ENCODE measurements around the gene INSYN1. TPM values are rescaled to one million over a fixed set of nuclear protein-coding genes. Genes with fewer than 3 reads are reported as not detected.

The INSYN1 gene
- total and polyA plus RNA-seq, 9 of the 15 experiments (the other 6 are each of a cell fraction or from before 2014, with no cell fraction given) = not detected

- DNase-seq (ENCODE audit: extremely low read depth in 1 of 4, low spot score in 3 of 4) (no peak), FAIRE-seq (peak; percentile 49), ATAC-seq (no peak)
- ChIA-PET POLR2A (interaction anchor here (0.6 to 1.3 kb wide), 5 partner anchors 9 to 91 kb away, joined by 3 to 6 read pairs (median 3); no protein-coding TSS in a partner anchor), CTCF (ENCODE audit: low intra/inter-chr PET ratio) (no interaction called here)
- Histone ChIP-seq H3K27ac (ENCODE audit: extremely low read depth, low read depth, low read length) (no peak overlapping the region), H3K9me3 (replicated peaks; ENCODE audit: control insufficient read depth, insufficient read depth, low read depth, low read length) (no peaks in the 10 kb centered on the region), H3K9ac (ENCODE audit: insufficient read depth in 1 of 2, low read depth in 2 of 2, low read length in 2 of 2) (no peak overlapping the region), H3K79me2 (ENCODE audit: control insufficient read depth, insufficient read depth, low read length) (no peaks in the 10 kb centered on the region), H3K36me3 (ENCODE audit: control insufficient read depth, insufficient read depth, low read length) (no peaks in the 10 kb centered on the region), H3K9me1 (ENCODE audit: control insufficient read depth, insufficient read depth, low read length) (no peaks in the 10 kb centered on the region), H2AFZ (ENCODE audit: low read depth, low read length) (no peak overlapping the region), H4K20me1 (replicated peaks; ENCODE audit: control insufficient read depth, insufficient read depth, low read length) (peaks cover 11% of the 10 kb centered on the region), H3K27me3 (ENCODE audit: control insufficient read depth in 2 of 2, insufficient read depth in 2 of 2, low read length in 2 of 2) (peaks cover 14 to 29% of the 10 kb centered on the region in 2 experiments; a peak in 4 of 5 replicates), H3K4me2 (ENCODE audit: insufficient read depth, low read length) (no peak overlapping the region), H3K4me1 (replicated peaks in 1 of 2; ENCODE audit: control insufficient read depth in 2 of 2, insufficient read depth in 2 of 2, low read length in 2 of 2) (peaks cover 5 to 16% of the 10 kb centered on the region in 2 experiments; a peak in 4 of 5 replicates), H3K4me3 (no peak overlapping the region)
- no peak for TF ChIP-seq C11orf30 (IDR thresholded peaks at IDR 0.05; ENCODE audit: low read depth)
- intact Hi-C loops (cut with micrococcal nuclease) = no loop called here
- 5% methylated on average over 6 of the region's 6 CpGs for WGBS (ENCODE audit: insufficient coverage, low coverage, missing lambda C conversion rate)
- no TSS peak for BruUV-seq (replicated peaks)
- in situ Hi-C loops (cut with MboI) = no loop called here
These were observed 67.2 kb downstream of the INSYN1 start for GRCh38 chr15:73685981-73686380.

Other genes with a start within 250 kb of the INSYN1 start
- 19.1 and 19.2 TPM in 2 replicates for gene NPTN, start 120.0 kb downstream of the INSYN1 start, total RNA-seq (2014; rRNA removed)
- gene NPTN, start 120.0 kb downstream of the INSYN1 start, total RNA-seq (2014; rRNA removed; fragmentation: Illumina TruSeq; extraction: Trizol) = 23.2 and 25.5 TPM in 2 replicates
- 37.3 and 41.0 TPM in 2 replicates for gene NPTN, start 120.0 kb downstream of the INSYN1 start, total RNA-seq (2015; rRNA removed; fragmentation: Illumina TruSeq; extraction: Trizol)
- gene NPTN, start 120.0 kb downstream of the INSYN1 start, total RNA-seq (2021) = 21.2 and 21.6 TPM in 2 replicates
- gene NPTN, start 120.0 kb downstream of the INSYN1 start, polyA plus RNA-seq (2011; rRNA removed) = 21.7 and 34.0 TPM in 2 replicates
- 47.7 and 48.5 TPM in 2 replicates for gene NPTN, start 120.0 kb downstream of the INSYN1 start, polyA plus RNA-seq (2014; fragmentation: Illumina TruSeq; extraction: Trizol)
- 10 to 100 TPM in 1 of 2 experiments, 1 to 10 TPM in 1; 9.6 to 10.1 TPM for gene NPTN, start 120.0 kb downstream of the INSYN1 start, polyA plus RNA-seq (2014; fragmentation: Nextera tagmentation; extraction: Ambion mirVana)
- 17.5 and 23.6 TPM in 2 replicates for gene NPTN, start 120.0 kb downstream of the INSYN1 start, polyA plus RNA-seq (2014; rRNA removed)
- gene CD276, start 69.0 kb downstream of the INSYN1 start, total RNA-seq (2014; rRNA removed) = 1.2 and 2.4 TPM in 2 replicates
- gene CD276, start 69.0 kb downstream of the INSYN1 start, total RNA-seq (2014; rRNA removed; fragmentation: Illumina TruSeq; extraction: Trizol) = 0.83 and 0.95 TPM in 2 replicates
- 1.7 and 2.4 TPM in 2 replicates for gene CD276, start 69.0 kb downstream of the INSYN1 start, total RNA-seq (2015; rRNA removed; fragmentation: Illumina TruSeq; extraction: Trizol)
- gene CD276, start 69.0 kb downstream of the INSYN1 start, total RNA-seq (2021) = 3.6 and 5.1 TPM in 2 replicates
- gene CD276, start 69.0 kb downstream of the INSYN1 start, polyA plus RNA-seq (2011; rRNA removed) = 2.3 and 7.3 TPM in 2 replicates
- gene CD276, start 69.0 kb downstream of the INSYN1 start, polyA plus RNA-seq (2014; fragmentation: Illumina TruSeq; extraction: Trizol) = 3.1 and 4.9 TPM in 2 replicates
- gene CD276, start 69.0 kb downstream of the INSYN1 start, polyA plus RNA-seq (2014; fragmentation: Nextera tagmentation; extraction: Ambion mirVana) = under 1 TPM; 0.11 to 0.29 TPM
- 2.1 and 2.3 TPM in 2 replicates for gene CD276, start 69.0 kb downstream of the INSYN1 start, polyA plus RNA-seq (2014; rRNA removed)
- gene TBC1D21, start 120.2 kb upstream of the INSYN1 start, total RNA-seq (2014; rRNA removed) = not detected in 2 replicates
- gene TBC1D21, start 120.2 kb upstream of the INSYN1 start, total RNA-seq (2014; rRNA removed; fragmentation: Illumina TruSeq; extraction: Trizol) = not detected in 2 replicates
- gene TBC1D21, start 120.2 kb upstream of the INSYN1 start, total RNA-seq (2015; rRNA removed; fragmentation: Illumina TruSeq; extraction: Trizol) = not detected in 2 replicates
- gene TBC1D21, start 120.2 kb upstream of the INSYN1 start, total RNA-seq (2021) = not detected in 2 replicates
- gene TBC1D21, start 120.2 kb upstream of the INSYN1 start, polyA plus RNA-seq (2011; rRNA removed) = not detected in 2 replicates
- not detected in 2 replicates for gene TBC1D21, start 120.2 kb upstream of the INSYN1 start, polyA plus RNA-seq (2014; fragmentation: Illumina TruSeq; extraction: Trizol)
- gene TBC1D21, start 120.2 kb upstream of the INSYN1 start, polyA plus RNA-seq (2014; fragmentation: Nextera tagmentation; extraction: Ambion mirVana) = not detected
- not detected in 2 replicates for gene TBC1D21, start 120.2 kb upstream of the INSYN1 start, polyA plus RNA-seq (2014; rRNA removed)
- gene LOXL1, start 173.1 kb upstream of the INSYN1 start, total RNA-seq (2014; rRNA removed) = 0.14 and 0.61 TPM in 2 replicates
- not detected in 2 replicates for gene LOXL1, start 173.1 kb upstream of the INSYN1 start, total RNA-seq (2014; rRNA removed; fragmentation: Illumina TruSeq; extraction: Trizol)
- not detected in 2 replicates for gene LOXL1, start 173.1 kb upstream of the INSYN1 start, total RNA-seq (2015; rRNA removed; fragmentation: Illumina TruSeq; extraction: Trizol)
- not detected in 2 replicates for gene LOXL1, start 173.1 kb upstream of the INSYN1 start, total RNA-seq (2021)
- gene LOXL1, start 173.1 kb upstream of the INSYN1 start, polyA plus RNA-seq (2011; rRNA removed) = 0.16 TPM in 1 of 2 replicates, not detected in the other
- not detected in 2 replicates for gene LOXL1, start 173.1 kb upstream of the INSYN1 start, polyA plus RNA-seq (2014; fragmentation: Illumina TruSeq; extraction: Trizol)
- not detected for gene LOXL1, start 173.1 kb upstream of the INSYN1 start, polyA plus RNA-seq (2014; fragmentation: Nextera tagmentation; extraction: Ambion mirVana)
- gene LOXL1, start 173.1 kb upstream of the INSYN1 start, polyA plus RNA-seq (2014; rRNA removed) = not detected in 2 replicates
- 9.7 and 9.9 TPM in 2 replicates for gene STOML1, start 238.9 kb upstream of the INSYN1 start, total RNA-seq (2014; rRNA removed)
- gene STOML1, start 238.9 kb upstream of the INSYN1 start, total RNA-seq (2014; rRNA removed; fragmentation: Illumina TruSeq; extraction: Trizol) = 1.2 and 2.1 TPM in 2 replicates
- gene STOML1, start 238.9 kb upstream of the INSYN1 start, total RNA-seq (2015; rRNA removed; fragmentation: Illumina TruSeq; extraction: Trizol) = 4.6 and 5.3 TPM in 2 replicates
- gene STOML1, start 238.9 kb upstream of the INSYN1 start, total RNA-seq (2021) = 9.6 and 10.3 TPM in 2 replicates
- 4.9 and 7.1 TPM in 2 replicates for gene STOML1, start 238.9 kb upstream of the INSYN1 start, polyA plus RNA-seq (2011; rRNA removed)
- 3.5 and 5.2 TPM in 2 replicates for gene STOML1, start 238.9 kb upstream of the INSYN1 start, polyA plus RNA-seq (2014; fragmentation: Illumina TruSeq; extraction: Trizol)
- under 1 TPM; 0.25 to 0.53 TPM for gene STOML1, start 238.9 kb upstream of the INSYN1 start, polyA plus RNA-seq (2014; fragmentation: Nextera tagmentation; extraction: Ambion mirVana)
- gene STOML1, start 238.9 kb upstream of the INSYN1 start, polyA plus RNA-seq (2014; rRNA removed) = 6.9 and 8.9 TPM in 2 replicates
- 14.4 and 20.2 TPM in 2 replicates for gene PML, start 241.4 kb upstream of the INSYN1 start, total RNA-seq (2014; rRNA removed)
- 6.0 and 6.6 TPM in 2 replicates for gene PML, start 241.4 kb upstream of the INSYN1 start, total RNA-seq (2014; rRNA removed; fragmentation: Illumina TruSeq; extraction: Trizol)
- gene PML, start 241.4 kb upstream of the INSYN1 start, total RNA-seq (2015; rRNA removed; fragmentation: Illumina TruSeq; extraction: Trizol) = 9.7 and 10.1 TPM in 2 replicates
- gene PML, start 241.4 kb upstream of the INSYN1 start, total RNA-seq (2021) = 44.4 and 50.7 TPM in 2 replicates
- gene PML, start 241.4 kb upstream of the INSYN1 start, polyA plus RNA-seq (2011; rRNA removed) = 6.6 and 11.3 TPM in 2 replicates
- 20.7 and 28.3 TPM in 2 replicates for gene PML, start 241.4 kb upstream of the INSYN1 start, polyA plus RNA-seq (2014; fragmentation: Illumina TruSeq; extraction: Trizol)
- 1 to 10 TPM; 5.0 to 5.4 TPM for gene PML, start 241.4 kb upstream of the INSYN1 start, polyA plus RNA-seq (2014; fragmentation: Nextera tagmentation; extraction: Ambion mirVana)
- gene PML, start 241.4 kb upstream of the INSYN1 start, polyA plus RNA-seq (2014; rRNA removed) = 14.0 and 16.2 TPM in 2 replicates

Data from K562 (cell line).